Kidney epithelial cell (primary cell): Measurements from ENCODE around the gene GALK1. TPM values are rescaled to one million over a fixed set of nuclear protein-coding genes. Genes with fewer than 3 reads are reported as not detected.

ENCODE experiments used
- DNase-seq: peaks from one replicate; pipeline ENCODE4 v3.0.0-alpha.2; 2010; ENCODE audit warnings: low read depth
- H3K27me3 ChIP-seq: 2 replicates; pipeline ENCODE4 v1.6.0; 2011; ENCODE audit warnings: low read length; ENCODE audit not compliant: control insufficient read depth, insufficient read depth
- H3K36me3 ChIP-seq: 2 replicates; pipeline ENCODE4 v1.5.1; 2011; ENCODE audit warnings: low read length; ENCODE audit not compliant: control insufficient read depth, insufficient read depth
- H3K4me3 ChIP-seq: 2 replicates; pipeline ENCODE4 v1.5.1; 2011; ENCODE audit warnings: low read depth, mild to moderate bottlenecking, control low read depth, low read length
- CTCF ChIP-seq: IDR thresholded peaks from 2 replicates; pipeline ENCODE4 v1.5.1; 2011; ENCODE audit warnings: mild to moderate bottlenecking, moderate library complexity, low read length, control low read depth, inconsistent platforms; ENCODE audit not compliant: insufficient read depth, poor library complexity, severe bottlenecking
- total RNA-seq: library from RNA; depleted of rRNA; stranded (reverse); fragments of >200 nt; gene quantifications from 2 replicates; pipeline ENCODE4 v1.2.3, GENCODE V29; 2015

GALK1 gene
- total RNA-seq, 1 donor from 2014 or later, result 21.2 TPM

- no peak for TF ChIP-seq CTCF
- DNase-seq, result no peak
- no peaks in the 10 kb centered on the region for H3K27me3 ChIP-seq
- no peaks in the 10 kb centered on the region for H3K36me3 ChIP-seq
- H3K4me3 ChIP-seq, result no peak overlapping the region
Observed at GRCh38 chr17:75727391-75727790, 37.6 kb downstream of the GALK1 start.

GRCh38 chr17:75725504-75725903 is 39.5 kb downstream of the GALK1 start:
- no peak for TF ChIP-seq CTCF
- DNase-seq, result no peak
- H3K27me3 ChIP-seq, result peaks cover 9% of the 10 kb centered on the region
- H3K36me3 ChIP-seq, result no peaks in the 10 kb centered on the region
- no peak overlapping the region for H3K4me3 ChIP-seq

DNA sequence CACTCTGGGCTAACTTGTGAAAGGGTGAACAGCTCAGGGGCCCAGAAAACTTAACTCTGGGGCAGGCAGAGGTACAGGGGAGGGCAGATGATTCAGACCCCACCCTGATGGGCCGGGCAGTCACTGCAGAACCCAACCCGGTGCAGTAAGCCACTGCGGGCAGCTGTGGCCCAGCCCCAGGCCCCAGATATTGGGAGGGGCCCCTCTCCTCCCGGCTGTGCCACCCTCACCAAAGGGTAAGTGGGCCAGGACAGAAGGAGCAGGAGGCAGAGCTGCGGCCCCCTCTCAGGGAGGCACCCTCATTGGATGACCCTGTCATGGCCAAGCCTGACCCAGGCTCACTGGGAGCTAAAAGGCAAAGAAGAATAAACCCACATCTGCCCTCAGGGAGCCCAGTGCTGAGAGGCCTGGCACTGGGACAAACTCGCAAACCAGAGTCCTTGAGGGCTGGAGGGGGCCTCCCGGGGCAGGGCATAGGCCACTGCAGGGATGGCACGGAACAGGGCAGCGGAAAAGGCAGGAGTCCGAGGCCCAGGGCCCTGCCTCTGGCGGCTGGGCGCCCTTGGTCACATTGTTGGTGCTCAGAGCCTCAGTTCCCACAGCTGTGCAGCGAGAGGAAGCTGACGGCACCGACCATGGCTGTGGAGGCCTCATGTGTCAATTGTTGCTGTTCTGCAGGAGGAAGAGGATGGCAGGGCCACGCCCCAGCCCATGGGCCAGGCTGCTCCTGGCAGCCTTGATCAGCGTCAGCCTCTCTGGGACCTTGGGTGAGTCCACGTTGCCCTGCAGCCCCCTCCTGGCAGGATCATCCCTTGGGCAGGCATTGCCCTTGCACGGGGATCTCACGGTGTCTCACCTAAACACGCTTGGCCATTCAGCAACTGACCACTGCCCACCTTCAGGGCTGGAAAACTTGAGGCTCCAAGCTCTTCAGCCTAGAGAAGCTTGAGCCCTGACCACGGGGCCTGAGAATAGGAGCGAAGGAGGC is 40.7 kb downstream of the GALK1 start:
- DNase-seq, result no peak
- Histone ChIP-seq H3K4me3 (no peak overlapping the region), H3K36me3 (no peaks in the 10 kb centered on the region), H3K27me3 (peaks cover 11% of the 10 kb centered on the region)
- no peak for TF ChIP-seq CTCF

GRCh38 chr17:75723171-75723930 is 41.6 kb downstream of the GALK1 start:
- Histone ChIP-seq H3K27me3 (peaks cover 12% of the 10 kb centered on the region), H3K4me3 (no peak overlapping the region), H3K36me3 (no peaks in the 10 kb centered on the region)
- no peak for DNase-seq
- TF ChIP-seq CTCF, result no peak

GRCh38 chr17:75722542-75723095 is 42.4 kb downstream of the GALK1 start:
- no peak overlapping the region for H3K4me3 ChIP-seq
- no peak for DNase-seq
- no peak for TF ChIP-seq CTCF
- peaks cover 12% of the 10 kb centered on the region for H3K27me3 ChIP-seq
- H3K36me3 ChIP-seq, result no peaks in the 10 kb centered on the region
